Measurements from ENCODE around the gene HS1BP3.

Gene HS1BP3

GRCh38 chr2:20696366-20696765, 45.5 kb upstream of the HS1BP3 start:
- Histone ChIP-seq H3K27ac (ENCODE audit: low read length) (no peak overlapping the region), H3K4me1 (ENCODE audit: insufficient read depth, low read length) (no peaks in the 10 kb centered on the region), H3K4me2 (ENCODE audit: insufficient read depth, low read length) (no peak overlapping the region), H4K20me1 (ENCODE audit: insufficient read depth, low read length) (no peaks in the 10 kb centered on the region), H3K79me2 (ENCODE audit: insufficient read depth, low read length) (no peaks in the 10 kb centered on the region), H2AFZ (ENCODE audit: low read depth, low read length) (no peak overlapping the region), H3K9ac (ENCODE audit: low read depth, low read length) (no peak overlapping the region), H3K36me3 (ENCODE audit: insufficient read depth, low read length) (peaks cover 3% of the 10 kb centered on the region; the same call in 1 of the 2 replicates), H3K4me3 (ENCODE audit: low read depth in 1 of 2, low read length in 2 of 2) (no peak overlapping the region), H3K27me3 (ENCODE audit: insufficient read depth, low read length, poor library complexity) (no peaks in the 10 kb centered on the region), H3K9me3 (ENCODE audit: insufficient read depth, low read length, severe bottlenecking) (no peaks in the 10 kb centered on the region)
- TF ChIP-seq CTCF (IDR thresholded peaks at IDR 0.05; ENCODE audit: borderline replicate concordance, extremely low read depth, low read length, poor library complexity, severe bottlenecking) (no peak), EZH2 (IDR thresholded peaks at IDR 0.05; ENCODE audit: borderline replicate concordance, low read depth, low read length, severe bottlenecking) (no peak)
- ATAC-seq (ENCODE audit: insufficient read depth, low read depth), result no peak
- DNase-seq, result no peak

GRCh38 chr2:20693317-20693716, 42.4 kb upstream of the HS1BP3 start:
- no peaks in the 10 kb centered on the region for H3K4me1 ChIP-seq (ENCODE audit: insufficient read depth, low read length)
- no peaks in the 10 kb centered on the region for H3K9me3 ChIP-seq (ENCODE audit: insufficient read depth, low read length, severe bottlenecking)
- H3K9ac ChIP-seq (ENCODE audit: low read depth, low read length), result no peak overlapping the region
- no peak overlapping the region for H3K4me2 ChIP-seq (ENCODE audit: insufficient read depth, low read length)
- no peak overlapping the region for H3K27ac ChIP-seq (ENCODE audit: low read length)
- peaks cover 4% of the 10 kb centered on the region for H3K36me3 ChIP-seq (ENCODE audit: insufficient read depth, low read length)
- no peaks in the 10 kb centered on the region for H3K79me2 ChIP-seq (ENCODE audit: insufficient read depth, low read length)
- TF ChIP-seq CTCF (IDR thresholded peaks at IDR 0.05; ENCODE audit: borderline replicate concordance, extremely low read depth, low read length, poor library complexity, severe bottlenecking), result no peak
- TF ChIP-seq EZH2 (IDR thresholded peaks at IDR 0.05; ENCODE audit: borderline replicate concordance, low read depth, low read length, severe bottlenecking), result no peak
- no peaks in the 10 kb centered on the region for H4K20me1 ChIP-seq (ENCODE audit: insufficient read depth, low read length)
- H2AFZ ChIP-seq (ENCODE audit: low read depth, low read length), result no peak overlapping the region
- no peak overlapping the region for H3K4me3 ChIP-seq (ENCODE audit: low read depth in 1 of 2, low read length in 2 of 2)
- DNase-seq (no peak), ATAC-seq (ENCODE audit: insufficient read depth, low read depth) (no peak)
- H3K27me3 ChIP-seq (ENCODE audit: insufficient read depth, low read length, poor library complexity), result no peaks in the 10 kb centered on the region

GRCh38 chr2:20692081-20692480, 41.2 kb upstream of the HS1BP3 start:
- Histone ChIP-seq H3K4me3 (ENCODE audit: low read depth in 1 of 2, low read length in 2 of 2) (no peak overlapping the region), H3K9me3 (ENCODE audit: insufficient read depth, low read length, severe bottlenecking) (no peaks in the 10 kb centered on the region), H2AFZ (ENCODE audit: low read depth, low read length) (no peak overlapping the region), H3K4me1 (ENCODE audit: insufficient read depth, low read length) (no peaks in the 10 kb centered on the region), H3K27me3 (ENCODE audit: insufficient read depth, low read length, poor library complexity) (no peaks in the 10 kb centered on the region), H4K20me1 (ENCODE audit: insufficient read depth, low read length) (no peaks in the 10 kb centered on the region), H3K36me3 (ENCODE audit: insufficient read depth, low read length) (peaks cover 10% of the 10 kb centered on the region), H3K9ac (ENCODE audit: low read depth, low read length) (no peak overlapping the region), H3K27ac (ENCODE audit: low read length) (no peak overlapping the region), H3K4me2 (ENCODE audit: insufficient read depth, low read length) (no peak overlapping the region), H3K79me2 (ENCODE audit: insufficient read depth, low read length) (no peaks in the 10 kb centered on the region)
- TF ChIP-seq CTCF (IDR thresholded peaks at IDR 0.05; ENCODE audit: borderline replicate concordance, extremely low read depth, low read length, poor library complexity, severe bottlenecking) (no peak), EZH2 (IDR thresholded peaks at IDR 0.05; ENCODE audit: borderline replicate concordance, low read depth, low read length, severe bottlenecking) (no peak)
- DNase-seq (no peak), ATAC-seq (ENCODE audit: insufficient read depth, low read depth) (no peak)

Measured in DND-41 (cell line).